Loucy (cell line): ENCODE measurements around the gene SPINDOC.

Experiments
- EZH2phosphoT487 ChIP-seq: fragments of 200-600 bp; IDR thresholded peaks from 2 replicates; pipeline ENCODE4 v1.6.1; 2018; ENCODE audit warnings: antibody characterized with exemption, mild to moderate bottlenecking, moderate library complexity, borderline replicate concordance
- TF ChIP-seq, protein P1 (sequence below): fragments of 200-600 bp; sonication (generic); conservative IDR thresholded peaks from 2 replicates; pipeline ENCODE4 v1.5.1; 2014; ENCODE audit warnings: mild to moderate bottlenecking, antibody characterized with exemption, low read length

DNA sequence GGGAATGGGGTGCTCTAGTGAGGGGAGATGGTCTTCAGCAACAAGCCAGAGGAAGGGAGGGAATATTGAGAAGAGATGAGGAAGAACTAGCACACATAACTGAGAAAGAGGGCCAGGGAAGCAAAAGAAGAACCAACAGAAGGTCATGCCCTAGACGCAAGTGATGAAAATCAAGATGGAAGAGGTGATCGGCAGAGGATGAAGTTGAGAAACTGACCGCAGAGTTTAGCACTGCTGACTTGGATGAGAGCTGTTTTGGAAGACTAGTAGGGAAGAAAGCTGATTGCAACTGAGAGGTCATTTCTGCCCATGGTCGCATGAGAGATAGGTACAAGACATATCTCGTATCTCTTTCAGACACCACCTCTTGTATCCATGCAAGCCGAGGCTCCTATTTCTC, 2.9 kb downstream of the SPINDOC start:
- TF ChIP-seq, protein P1, sequence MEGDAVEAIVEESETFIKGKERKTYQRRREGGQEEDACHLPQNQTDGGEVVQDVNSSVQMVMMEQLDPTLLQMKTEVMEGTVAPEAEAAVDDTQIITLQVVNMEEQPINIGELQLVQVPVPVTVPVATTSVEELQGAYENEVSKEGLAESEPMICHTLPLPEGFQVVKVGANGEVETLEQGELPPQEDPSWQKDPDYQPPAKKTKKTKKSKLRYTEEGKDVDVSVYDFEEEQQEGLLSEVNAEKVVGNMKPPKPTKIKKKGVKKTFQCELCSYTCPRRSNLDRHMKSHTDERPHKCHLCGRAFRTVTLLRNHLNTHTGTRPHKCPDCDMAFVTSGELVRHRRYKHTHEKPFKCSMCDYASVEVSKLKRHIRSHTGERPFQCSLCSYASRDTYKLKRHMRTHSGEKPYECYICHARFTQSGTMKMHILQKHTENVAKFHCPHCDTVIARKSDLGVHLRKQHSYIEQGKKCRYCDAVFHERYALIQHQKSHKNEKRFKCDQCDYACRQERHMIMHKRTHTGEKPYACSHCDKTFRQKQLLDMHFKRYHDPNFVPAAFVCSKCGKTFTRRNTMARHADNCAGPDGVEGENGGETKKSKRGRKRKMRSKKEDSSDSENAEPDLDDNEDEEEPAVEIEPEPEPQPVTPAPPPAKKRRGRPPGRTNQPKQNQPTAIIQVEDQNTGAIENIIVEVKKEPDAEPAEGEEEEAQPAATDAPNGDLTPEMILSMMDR = no peak
- TF ChIP-seq EZH2phosphoT487 = no peak
